Liver (tissue), 9 donors: ENCODE data around the gene SMOC1. TPM values are rescaled to one million over a fixed set of nuclear protein-coding genes. Genes with fewer than 3 reads are reported as not detected.
A peak's percentile ranks its signal among the peaks of the same experiment; 100 is the strongest.

Experiments
- DNase-seq: peaks from one replicate; pipeline ENCODE4 v3.0.0-alpha.2; 2017; ENCODE audit warnings: low spot score
- H3K27ac ChIP-seq, 2 donors: one replicate each; pipeline ENCODE4 v1.7.0; 2013; ENCODE audit warnings: inconsistent platforms in 2 of 2, low read length in 2 of 2, control low read depth in 1 of 2, low read depth in 1 of 2, mild to moderate bottlenecking in 1 of 2
- H3K27me3 ChIP-seq, 4 donors: one replicate each; pipeline versions ENCODE4 v1.6.1 to v1.7.0; 2013; ENCODE audit warnings: low read length in 3 of 4, inconsistent platforms in 1 of 4, mild to moderate bottlenecking in 1 of 4, moderate library complexity in 1 of 4; ENCODE audit not compliant: control insufficient read depth in 4 of 4, insufficient read depth in 4 of 4
- H3K36me3 ChIP-seq, 4 donors: one replicate each; pipeline versions ENCODE4 v1.6.1 to v1.7.0; 2013; ENCODE audit warnings: low read length in 3 of 4, mild to moderate bottlenecking in 3 of 4, low read depth in 1 of 4, moderate library complexity in 1 of 4; ENCODE audit not compliant: control insufficient read depth in 4 of 4, insufficient read depth in 3 of 4
- H3K4me1 ChIP-seq, 4 donors: one replicate each; pipeline versions ENCODE4 v1.6.1 to v1.7.0; 2013; ENCODE audit warnings: low read length in 3 of 4, mild to moderate bottlenecking in 3 of 4, moderate library complexity in 1 of 4; ENCODE audit not compliant: control insufficient read depth in 4 of 4, insufficient read depth in 4 of 4
- H3K4me3 ChIP-seq, 3 donors: one replicate each; pipeline versions ENCODE4 v1.6.1 to v1.7.0; 2013; ENCODE audit warnings: low read length in 3 of 3, control low read depth in 1 of 3, low read depth in 1 of 3, mild to moderate bottlenecking in 1 of 3
- H3K9ac ChIP-seq, 2 donors: one replicate each; pipeline ENCODE4 v1.7.0; 2013; ENCODE audit warnings: low read length in 2 of 2, mild to moderate bottlenecking in 2 of 2, moderate library complexity in 2 of 2, control low read depth in 1 of 2, low read depth in 1 of 2
- H3K9me3 ChIP-seq, 4 donors: one replicate each; pipeline versions ENCODE4 v1.6.1 to v1.7.0; 2013; ENCODE audit warnings: low read length in 3 of 4; ENCODE audit not compliant: control insufficient read depth in 4 of 4
- CTCF ChIP-seq: fragments of 150-350 bp; IDR thresholded peaks from 2 replicates; pipeline ENCODE4 v1.5.1; 2017; ENCODE audit warnings: improper control_type of control experiment, low read depth, low read length; ENCODE audit not compliant: missing input control
- EGR1 ChIP-seq, 2 donors: IDR thresholded peaks; 2 replicates each; pipeline ENCODE4 v1.6.1; 2016 to 2018; ENCODE audit warnings: antibody characterized with exemption in 2 of 2, low read depth in 2 of 2
- FOXA2 ChIP-seq: IDR thresholded peaks from 2 replicates; pipeline ENCODE4 v1.6.1; 2016; ENCODE audit warnings: antibody characterized with exemption
- GABPA ChIP-seq, 2 donors: IDR thresholded peaks in 1 of 2; conservative IDR thresholded peaks in 1 of 2; 2 replicates each; pipeline ENCODE4 v1.6.1; 2016; ENCODE audit warnings: antibody characterized with exemption in 2 of 2, mild to moderate bottlenecking in 1 of 2, moderate library complexity in 1 of 2
- HNF4G ChIP-seq: IDR thresholded peaks from 2 replicates; pipeline ENCODE4 v1.6.1; 2016; ENCODE audit warnings: antibody characterized with exemption
- NR2F2 ChIP-seq: IDR thresholded peaks from 2 replicates; pipeline ENCODE4 v1.6.1; 2016; ENCODE audit warnings: antibody characterized with exemption
- RAD21 ChIP-seq, 2 donors: IDR thresholded peaks; 2 replicates each; pipeline ENCODE4 v1.6.1; 2016; ENCODE audit warnings: antibody characterized with exemption in 2 of 2, mild to moderate bottlenecking in 2 of 2
- REST ChIP-seq: IDR thresholded peaks from 2 replicates; pipeline ENCODE4 v1.6.1; 2016; ENCODE audit warnings: antibody characterized with exemption, mild to moderate bottlenecking
- RXRA ChIP-seq, 2 donors: IDR thresholded peaks; 2 replicates each; pipeline ENCODE4 v1.6.1; 2017 to 2018; ENCODE audit warnings: antibody characterized with exemption in 2 of 2, mild to moderate bottlenecking in 1 of 2
- TAF1 ChIP-seq: conservative IDR thresholded peaks from 2 replicates; pipeline ENCODE4 v1.6.1; 2016; ENCODE audit warnings: antibody characterized with exemption, mild to moderate bottlenecking
- ZBTB33 ChIP-seq: IDR thresholded peaks from 2 replicates; pipeline ENCODE4 v1.6.1; 2016; ENCODE audit warnings: antibody characterized with exemption
- WGBS: extraction: QIAGEN DNeasy Blood & Tissue Kit; methylation state at CpG from one replicate; pipeline ENCODE4 v1.1.7; 2013; 5-methylcytosine and 5-hydroxymethylcytosine counted together
- polyA plus RNA-seq, 2 donors: library from polyadenylated mRNA; stranded (reverse) in 1 of 2; unstranded in 1 of 2; fragments of 200-250 nt in 1 of 2; fragments of >200 nt in 1 of 2; fragmentation: Nextera tagmentation in 1 of 2; extraction: Ambion mirVana in 1 of 2; gene quantifications; one replicate each; pipeline versions ENCODE4 v1.2.1 to v1.2.3, GENCODE V29; 2013 to 2015
- total RNA-seq, 2 donors: library from RNA; depleted of rRNA; stranded (reverse); fragments of >200 nt; gene quantifications; one replicate each; pipeline ENCODE4 v1.2.3, GENCODE V29; 2014
- TF ChIP-seq, protein P1 (sequence below): IDR thresholded peaks from 2 replicates; pipeline ENCODE4 v1.6.1; 2016; ENCODE audit warnings: antibody characterized with exemption
- TF ChIP-seq, protein P2 (sequence below): IDR thresholded peaks from 2 replicates; pipeline ENCODE4 v1.6.1; 2016; ENCODE audit warnings: antibody characterized with exemption
- donor health status: healthy.
- donor health status: healthy.
- donor health status: healthy.
- donor health status: healthy.
- donor health status: healthy.

Gene SMOC1
- total and polyA plus RNA-seq, 4 donors, result 11.2 to 43.7 (median 27.4) TPM

- DNase-seq, result no peak
- Histone ChIP-seq H3K27me3 (no peaks in the 10 kb centered on the region), H3K9me3 (no peaks in the 10 kb centered on the region), H3K4me1 (peaks cover 5 to 63% (median 49%) of the 10 kb centered on the region in 4 donors), H3K4me3 (no peak overlapping the region), H3K27ac (no peak overlapping the region), H3K9ac (no peak overlapping the region), H3K36me3 (no peaks in the 10 kb centered on the region)
- 95% methylated on average over 2 of the region's 2 CpGs for WGBS
- TF ChIP-seq REST (no peak), TAF1 (no peak), ZBTB33 (no peak), HNF4G (no peak), RXRA (IDR thresholded peaks at IDR 0.05) (no peak), FOXA2 (no peak), RAD21 (IDR thresholded peaks at IDR 0.05) (no peak), NR2F2 (no peak)
- TF ChIP-seq, protein P1, sequence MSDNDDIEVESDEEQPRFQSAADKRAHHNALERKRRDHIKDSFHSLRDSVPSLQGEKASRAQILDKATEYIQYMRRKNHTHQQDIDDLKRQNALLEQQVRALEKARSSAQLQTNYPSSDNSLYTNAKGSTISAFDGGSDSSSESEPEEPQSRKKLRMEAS, result no peak
Observed at GRCh38 chr14:69882915-69883314, 3.7 kb downstream of the SMOC1 start.

DNA sequence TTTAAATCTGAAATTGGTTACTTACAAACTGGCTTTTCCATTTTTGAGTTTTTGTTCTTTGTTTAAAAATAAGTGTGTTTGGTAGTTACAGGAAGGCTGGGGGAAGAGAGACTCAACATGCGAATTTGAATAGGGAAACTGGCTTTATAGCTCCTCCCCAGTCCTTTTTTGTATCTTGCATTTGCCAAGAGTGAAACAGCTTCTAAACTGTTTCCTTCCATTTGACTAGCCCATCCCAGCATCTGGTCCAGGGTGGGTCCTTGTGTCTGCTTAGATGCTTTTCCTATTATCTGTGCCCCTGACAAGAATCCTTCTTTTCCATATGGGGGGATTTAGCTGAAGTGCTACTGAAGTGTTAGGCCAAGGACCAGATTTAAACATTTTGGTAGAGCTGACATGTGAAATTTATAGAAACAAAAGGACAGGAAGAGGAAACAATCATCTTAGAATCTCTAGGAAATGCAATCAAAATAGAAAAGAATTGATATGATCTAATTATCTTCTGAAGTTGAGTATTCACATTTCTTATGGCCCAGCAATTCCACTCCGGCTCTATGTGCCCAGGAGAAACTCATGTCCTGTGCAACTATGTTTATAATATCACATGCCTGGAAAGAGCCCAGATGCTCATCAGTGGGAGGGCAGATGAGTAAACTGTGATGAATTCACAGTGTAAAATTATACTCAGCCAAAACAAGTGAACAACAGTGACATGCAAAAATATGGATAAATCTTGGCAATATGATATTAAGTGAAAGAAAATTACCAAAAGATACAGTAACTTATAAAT, 7.4 kb downstream of the SMOC1 start:
- 62% methylated on average over 2 of the region's 2 CpGs for WGBS
- no peaks in the 10 kb centered on the region for H3K27me3 ChIP-seq
- no peak overlapping the region for H3K9ac ChIP-seq
- no peak for DNase-seq
- no peaks in the 10 kb centered on the region for H3K9me3 ChIP-seq
- H3K4me3 ChIP-seq, result no peak overlapping the region
- TF ChIP-seq, protein P1, result no peak
- TF ChIP-seq NR2F2 (no peak), CTCF (no peak), GABPA (IDR thresholded peaks at IDR 0.05 in 1 of 2, conservative IDR thresholded peaks at IDR 0.05 in 1 of 2) (no peak), RAD21 (IDR thresholded peaks at IDR 0.05) (no peak), TAF1 (no peak), EGR1 (IDR thresholded peaks at IDR 0.05; ENCODE audit: low read depth in 2 of 2) (no peak), REST (no peak), ZBTB33 (no peak), FOXA2 (no peak), HNF4G (no peak)
- TF ChIP-seq, protein P2, sequence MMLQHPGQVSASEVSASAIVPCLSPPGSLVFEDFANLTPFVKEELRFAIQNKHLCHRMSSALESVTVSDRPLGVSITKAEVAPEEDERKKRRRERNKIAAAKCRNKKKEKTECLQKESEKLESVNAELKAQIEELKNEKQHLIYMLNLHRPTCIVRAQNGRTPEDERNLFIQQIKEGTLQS, result no peak
- H3K4me1 ChIP-seq, result peaks cover 5 to 58% (median 43%) of the 10 kb centered on the region in 4 donors
- peak overlapping the region in 1 of 2 donors; percentile 51 for H3K27ac ChIP-seq
- H3K36me3 ChIP-seq, result no peaks in the 10 kb centered on the region
